GM19463 (cell line): ENCODE results near the gene CHPT1.

ENCODE experiments used
- ATAC-seq: cut with Tn5 transposase; IDR thresholded peaks from one replicate; pipeline ENCODE4 v1.9.1; 2021; ENCODE audit warnings: mild to moderate bottlenecking, moderate library complexity; ENCODE audit not compliant: unreplicated experiment

The CHPT1 gene

DNA sequence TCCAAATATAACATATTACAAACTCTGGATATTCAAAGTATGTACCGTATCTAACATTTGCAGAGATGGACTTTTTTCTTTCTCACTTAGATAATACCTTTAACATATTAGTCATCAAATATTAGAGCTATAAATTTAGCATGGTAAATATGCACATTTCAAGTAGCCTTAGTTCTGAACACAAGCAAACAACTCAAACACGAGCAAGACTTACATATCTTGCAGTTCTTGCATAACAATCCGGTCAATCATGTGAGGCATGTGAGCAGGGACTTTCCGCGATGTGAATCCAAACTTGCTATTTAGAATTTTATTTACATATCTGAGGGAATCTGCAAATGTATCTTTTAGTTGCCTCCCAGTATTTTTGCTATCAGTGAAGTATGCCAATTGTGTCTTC, 63.9 kb downstream of the CHPT1 start:
- no peak for ATAC-seq

DNA sequence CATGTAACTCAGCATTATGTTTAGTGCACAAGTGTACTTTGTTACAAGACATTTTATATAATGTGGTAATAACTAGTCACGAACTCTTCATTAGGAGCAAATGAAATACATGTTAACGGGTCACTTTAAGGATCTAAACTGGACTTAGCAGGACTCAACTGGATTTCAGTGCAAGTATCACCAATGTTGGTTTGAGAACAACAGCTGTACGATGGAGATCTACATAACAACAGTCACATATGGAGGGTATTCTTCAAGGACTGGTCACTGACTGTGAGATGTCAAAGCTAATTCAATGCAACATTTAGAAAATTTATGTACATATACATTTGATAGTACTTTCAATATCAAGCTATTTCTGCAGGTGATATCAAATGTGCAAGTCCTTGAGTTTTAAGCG, 64.3 kb downstream of the CHPT1 start:
- no peak for ATAC-seq

DNA sequence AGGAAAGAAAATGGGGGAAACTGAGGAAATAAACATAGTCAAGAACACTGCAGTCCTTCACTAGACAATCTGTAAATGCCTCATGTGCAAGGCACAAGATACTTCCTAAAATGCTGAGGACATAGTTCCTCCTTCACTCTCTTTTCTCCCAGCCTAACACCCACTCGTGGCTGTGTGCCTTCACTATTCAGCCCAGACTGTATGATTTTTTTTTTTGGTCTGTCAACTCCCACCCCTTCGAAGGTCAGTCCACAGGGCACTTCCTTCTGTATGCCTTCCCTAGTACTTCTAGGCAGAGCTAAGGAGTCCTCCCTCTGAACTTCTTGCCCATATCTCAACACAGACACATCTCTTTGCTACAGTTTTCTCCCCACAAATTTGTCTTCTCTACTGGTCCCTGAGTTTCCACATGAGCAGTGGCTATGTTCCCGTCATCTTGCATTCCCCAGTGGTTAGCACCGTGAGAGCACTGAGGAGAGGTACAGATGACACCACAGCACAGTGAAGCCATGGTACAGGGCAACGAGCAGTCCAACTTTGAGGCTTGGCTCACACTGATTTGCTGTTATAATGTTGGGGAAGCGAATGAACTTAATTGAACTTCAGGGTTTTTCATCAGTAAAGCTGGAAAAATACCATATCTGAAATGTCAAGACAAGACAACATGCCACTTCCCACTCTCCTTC, 65.9 kb downstream of the CHPT1 start:
- ATAC-seq: no peak

DNA sequence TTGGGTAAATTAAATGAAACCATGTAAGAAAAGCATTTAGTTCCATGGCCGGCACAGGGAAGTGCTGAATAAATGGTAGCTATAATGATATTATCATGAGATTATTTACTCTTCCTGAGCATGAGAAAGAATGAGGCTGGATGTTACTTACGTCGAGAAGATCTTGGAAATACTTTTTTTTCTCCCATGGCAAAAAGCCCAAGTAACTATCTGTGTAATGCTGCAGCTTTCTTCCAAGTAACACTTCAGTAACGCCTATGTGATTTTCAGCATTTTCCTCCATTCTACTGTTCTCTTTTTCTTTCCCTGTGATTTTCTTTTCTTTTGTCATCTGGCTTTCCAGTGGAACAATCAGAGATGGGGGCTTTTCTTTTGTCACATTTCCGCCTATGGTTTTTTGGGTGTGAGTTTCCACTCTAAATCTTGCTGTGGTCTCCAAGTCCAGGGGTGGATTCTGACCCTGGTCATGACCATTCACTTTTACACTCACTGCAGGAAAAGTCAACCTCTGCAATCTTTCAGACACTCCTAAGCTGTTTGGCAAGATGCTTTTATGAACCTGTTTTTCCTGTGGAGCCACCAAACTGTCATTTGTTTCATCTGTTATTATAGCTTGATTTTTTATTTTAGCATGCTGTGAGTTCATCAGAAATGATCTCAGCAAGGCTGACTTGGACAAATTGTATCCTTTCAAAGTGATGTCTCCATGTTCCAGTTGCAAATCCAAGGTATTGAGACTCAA, 66.8 kb downstream of the CHPT1 start:
- no peak for ATAC-seq

DNA sequence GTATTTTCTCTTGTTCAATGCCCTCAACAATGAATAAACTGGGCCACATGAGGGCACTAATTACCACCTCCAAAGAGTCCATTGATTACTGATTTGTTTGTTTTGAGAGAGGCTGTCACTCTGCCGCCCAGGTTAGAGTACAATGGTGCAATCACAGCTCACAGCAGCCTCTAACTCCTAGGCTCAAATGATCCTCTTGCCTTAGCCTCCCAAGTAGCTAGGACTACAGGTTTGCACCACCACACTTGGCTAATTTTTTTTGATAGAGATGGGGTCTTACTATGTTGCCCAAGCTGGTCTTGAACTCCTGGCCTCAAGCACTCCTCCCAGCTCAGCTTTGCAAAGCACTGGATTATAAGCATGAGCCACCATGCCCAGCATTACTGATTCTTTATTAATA, 70.1 kb downstream of the CHPT1 start:
- ATAC-seq: no peak

DNA sequence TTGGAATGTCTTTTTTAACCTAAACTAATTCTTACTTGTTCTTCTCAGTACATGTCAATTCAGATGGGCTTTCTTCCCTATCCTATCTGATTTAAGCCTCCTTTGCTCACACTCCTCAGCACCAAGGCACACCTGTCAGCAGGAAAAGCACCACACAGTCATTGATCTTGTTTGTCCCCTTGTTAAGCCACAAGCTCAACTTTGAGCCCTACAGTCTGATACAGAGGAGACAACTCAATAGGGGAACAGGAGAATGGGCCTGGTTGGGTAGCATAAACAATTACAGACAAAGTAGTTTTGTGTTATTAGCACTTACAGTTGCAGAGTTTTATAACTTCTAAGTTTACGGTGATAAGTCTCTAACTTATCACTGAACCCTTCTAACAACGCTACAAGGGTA, 71.3 kb downstream of the CHPT1 start:
- no peak for ATAC-seq

DNA sequence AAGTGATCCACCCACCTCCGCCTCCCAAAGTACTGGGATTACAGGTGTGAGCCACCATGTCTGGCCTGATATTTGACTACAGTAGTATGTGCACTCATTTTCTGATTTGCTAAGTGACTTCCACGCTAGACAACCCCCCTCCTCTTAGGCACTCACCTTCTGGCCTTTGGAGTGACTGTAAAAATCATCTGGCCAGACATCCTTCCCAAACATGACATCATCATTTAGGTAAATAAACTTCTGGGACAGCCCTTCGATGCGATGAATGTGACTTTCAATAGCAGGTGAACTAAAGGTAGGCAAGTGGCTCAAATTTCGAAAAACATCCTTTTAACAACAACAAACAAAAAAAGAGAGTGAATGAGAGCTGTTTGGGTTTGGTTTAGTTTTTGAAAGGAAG, 72.4 kb downstream of the CHPT1 start:
- no peak for ATAC-seq

DNA sequence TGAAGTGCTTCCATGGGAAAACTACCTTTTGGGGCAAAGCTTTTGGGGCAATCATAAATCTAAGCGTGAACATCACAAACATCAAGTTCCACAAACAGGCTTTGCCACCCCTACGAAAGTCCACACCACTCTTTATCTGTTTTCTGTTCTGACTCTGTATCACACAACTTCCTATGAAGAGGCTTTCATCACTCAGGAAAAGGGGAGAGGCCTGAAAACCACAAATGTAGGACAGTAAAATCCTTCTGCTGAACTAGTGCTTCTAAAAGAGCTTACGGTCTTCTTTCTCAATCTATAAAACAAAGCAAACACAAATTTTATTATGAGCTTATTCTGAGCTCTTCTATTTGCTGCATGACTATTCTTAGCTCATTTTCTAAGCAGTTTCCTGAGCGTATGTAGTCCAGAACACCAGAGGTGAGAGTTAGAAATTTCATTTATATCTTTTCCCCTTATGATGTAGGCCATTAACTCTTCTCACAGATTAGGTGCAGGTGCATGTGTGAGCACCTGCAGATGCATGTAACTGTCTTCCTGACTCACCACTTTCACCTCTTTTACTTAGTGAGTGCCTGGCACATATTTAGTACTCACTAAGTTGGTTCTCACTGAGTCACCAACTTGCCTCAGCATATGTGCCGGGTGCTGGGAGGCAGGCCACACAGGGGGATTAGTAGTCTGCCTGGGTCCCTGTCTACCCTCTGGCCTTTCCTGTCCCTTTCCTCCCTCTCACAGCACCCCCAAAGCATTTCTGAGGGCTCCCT, 74.8 kb downstream of the CHPT1 start:
- ATAC-seq: no peak

DNA sequence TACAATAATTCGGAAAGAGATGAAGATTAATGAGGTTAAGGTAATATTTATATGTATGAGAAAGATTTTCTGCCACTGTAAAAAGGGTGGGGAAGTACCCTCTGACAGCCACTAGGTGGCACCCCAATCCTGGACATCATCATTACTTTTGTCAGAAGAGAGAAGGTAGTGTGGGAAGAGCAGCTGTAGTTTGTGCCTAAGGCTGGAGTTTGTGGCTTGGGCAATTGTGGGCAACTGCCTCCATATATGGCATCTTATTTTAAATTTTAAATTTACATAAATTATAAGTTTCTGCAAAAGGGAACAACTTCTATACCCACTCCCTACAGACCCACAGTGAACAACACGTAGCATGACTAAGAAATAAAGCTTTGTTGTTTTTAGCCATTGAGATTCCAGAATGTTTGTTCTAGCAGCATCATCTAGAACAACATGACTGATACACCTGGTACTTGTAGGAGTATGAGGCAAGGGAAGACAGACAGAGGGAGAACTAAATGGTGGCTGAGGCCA, 76.3 kb downstream of the CHPT1 start:
- ATAC-seq: peak; percentile 81

DNA sequence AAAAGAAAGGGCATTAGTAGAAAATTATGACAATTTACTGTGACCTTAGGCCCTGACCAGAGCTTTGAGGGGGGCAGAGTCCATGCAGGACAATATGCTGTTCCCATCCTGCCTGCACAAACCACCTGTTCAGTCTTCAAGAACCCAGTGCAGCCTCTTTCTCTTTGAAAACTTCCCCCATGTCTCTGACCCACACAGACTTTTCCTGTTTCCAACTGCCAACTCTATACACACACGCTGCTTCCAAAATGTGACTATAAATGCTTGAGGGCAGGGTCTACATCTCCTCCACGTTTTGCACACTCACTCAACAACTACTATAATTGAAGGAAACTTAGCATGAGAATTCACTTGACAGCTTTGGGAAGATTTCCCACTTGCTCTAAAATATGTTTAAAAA, 78.4 kb downstream of the CHPT1 start:
- ATAC-seq: no peak

DNA sequence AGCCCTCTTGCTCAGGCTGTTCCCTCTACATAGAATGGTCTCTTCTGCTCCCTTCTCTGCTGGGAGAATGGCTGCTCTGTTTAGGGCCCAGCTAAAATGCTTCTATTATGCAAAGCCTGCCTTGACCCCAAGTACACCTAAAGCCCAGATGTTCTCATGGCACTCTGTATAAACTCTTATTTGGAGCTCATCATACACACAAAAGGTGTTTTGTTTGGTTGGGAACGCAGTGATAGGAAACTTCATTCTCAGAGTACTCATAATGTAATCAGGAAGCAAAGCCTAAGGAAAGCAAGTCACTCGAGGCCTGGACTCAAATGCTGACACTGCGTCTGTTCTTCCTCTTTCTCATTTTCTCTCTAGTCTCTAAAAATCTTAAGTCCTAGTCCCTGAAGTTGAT, 80.0 kb downstream of the CHPT1 start:
- ATAC-seq: no peak

DNA sequence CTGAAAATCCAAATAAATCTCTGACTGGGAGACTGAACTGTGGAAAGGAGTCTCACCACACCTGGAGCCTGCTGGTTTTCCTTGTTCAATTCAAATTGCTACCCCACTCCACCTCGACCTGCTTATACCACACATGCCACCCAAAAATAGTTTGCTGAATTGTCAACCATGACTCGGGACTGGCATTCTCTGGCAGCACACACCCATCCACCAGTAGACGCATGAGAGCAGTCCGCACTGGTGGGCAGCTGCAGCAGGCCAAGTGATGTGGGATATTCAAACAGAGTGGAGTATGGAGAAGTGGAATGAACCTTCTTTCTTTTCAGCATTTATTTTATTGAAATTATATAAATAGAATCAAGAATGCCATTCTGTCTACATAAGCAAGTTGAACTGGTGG, 80.5 kb downstream of the CHPT1 start:
- no peak for ATAC-seq
